ENCODE measurements around the gene FNDC1. TPM values are rescaled to one million over a fixed set of nuclear protein-coding genes. Genes with fewer than 3 reads are reported as not detected.

FNDC1 gene
- under 0.01 TPM in 1 of 2 replicates, not detected in the other for total RNA-seq

DNA sequence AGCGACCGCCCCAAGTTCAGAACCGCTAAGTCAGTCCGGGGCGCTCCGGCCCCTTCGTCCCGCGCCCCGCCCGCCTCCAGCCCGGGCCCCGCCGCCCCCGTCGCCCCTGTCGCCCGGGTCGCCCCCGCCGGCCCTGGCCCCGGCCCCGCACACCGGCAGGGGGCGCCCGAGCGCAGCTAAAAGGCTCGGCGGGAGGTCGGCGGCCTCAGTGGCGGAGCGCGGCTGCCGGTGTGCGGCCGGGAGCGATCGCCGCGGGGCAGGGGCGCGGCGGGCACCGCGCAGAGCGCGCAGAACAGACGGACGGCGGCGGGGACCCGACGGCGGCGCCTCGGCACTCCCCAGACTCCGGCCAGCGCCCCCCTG lies at the start of gene FNDC1:
FNDC1 (plus strand) TSS at position 208 of the 363 bp plus-strand sequence. CDS start 197 bp downstream, outside the sequence.

Other genes starting within 250 kb of the FNDC1 start
- gene RSPH3, start 169.2 kb upstream of the FNDC1 start, total RNA-seq, result 3.8 and 4.3 TPM in 2 replicates
- not detected in 2 replicates for gene TAGAP, start 124.4 kb upstream of the FNDC1 start, total RNA-seq